GM19239 (cell line): ENCODE results near the gene PPP1R1B.
"Not testable (repeated sequence)": the region's sequence is repeated elsewhere in the genome, so short reads cannot be mapped to it uniquely, and the experiment has no call there.

ENCODE experiments used
- DNase-seq: peaks from one replicate; pipeline ENCODE4 v3.0.0; 2011; ENCODE audit warnings: low spot score; ENCODE audit not compliant: insufficient read length
- FAIRE-seq: peaks from 2 replicates; lab custom pipeline; 2011; peaks lifted over from hg19 to GRCh38; lab: Jason Lieb, UNC

The PPP1R1B gene

DNA sequence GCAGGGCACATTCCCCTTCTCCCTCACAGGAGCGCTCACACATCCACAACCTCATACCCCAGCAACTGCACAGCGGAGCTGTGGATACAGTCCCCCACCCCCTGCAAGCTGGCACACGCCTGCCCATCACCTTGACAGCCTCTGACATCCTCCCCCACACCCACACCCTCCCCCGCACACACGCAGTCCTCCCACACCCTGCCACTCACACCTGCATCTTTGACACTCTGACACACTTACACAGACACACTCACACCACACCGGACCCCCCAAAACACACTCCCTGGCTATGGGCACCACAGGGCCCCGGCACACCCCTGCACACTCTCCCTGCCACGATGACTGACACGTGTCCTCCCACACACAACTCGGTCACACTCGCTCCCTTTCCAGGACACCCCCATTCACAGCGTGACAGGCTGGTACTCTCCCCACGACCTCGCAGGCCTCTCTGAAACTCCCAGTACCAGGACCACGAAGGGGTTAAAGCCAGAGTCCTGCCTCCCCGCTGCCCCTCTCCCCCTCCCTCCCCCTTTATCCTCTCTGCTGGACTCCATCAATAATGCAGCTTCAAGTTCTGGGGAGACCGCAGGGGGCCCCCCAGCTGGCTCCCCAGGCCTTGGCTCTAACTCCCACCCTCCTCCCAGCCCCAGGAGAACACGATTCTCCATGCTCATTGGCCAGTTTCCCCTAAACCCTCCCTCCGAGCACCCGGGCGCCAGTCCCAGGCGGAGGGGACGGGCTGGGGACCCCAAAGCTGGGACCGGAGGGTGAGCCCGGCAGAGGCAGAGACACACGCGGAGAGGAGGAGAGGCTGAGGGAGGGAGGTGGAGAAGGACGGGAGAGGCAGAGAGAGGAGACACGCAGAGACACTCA, at the start of gene PPP1R1B:
TSS of gene PPP1R1B (plus strand) at position 782 of the 876 bp plus-strand sequence. CDS start 441 bp downstream, outside the sequence.
- FAIRE-seq (no peak), DNase-seq (no peak)

DNA sequence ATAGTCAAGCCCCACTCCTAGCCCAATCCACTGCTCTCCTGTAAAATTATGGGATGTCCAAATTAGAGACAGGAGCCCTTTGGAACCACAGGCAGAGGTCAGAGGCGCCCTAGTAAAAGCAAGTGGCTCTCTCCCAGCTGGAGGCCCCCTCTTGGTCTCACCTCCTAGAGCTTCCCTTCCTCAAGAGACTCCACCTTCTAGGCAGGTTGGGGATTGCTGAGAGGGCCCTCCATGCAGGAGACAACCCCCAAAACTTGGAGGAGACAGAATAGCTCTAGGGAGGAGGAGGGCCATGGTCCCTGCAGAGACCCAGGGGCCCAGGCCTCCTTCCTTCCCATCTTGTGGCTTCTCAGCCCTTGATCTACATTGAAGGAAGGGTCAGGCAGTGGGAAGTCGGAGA, 48.5 kb upstream of the PPP1R1B start:
- DNase-seq, result no peak
- no peak for FAIRE-seq

DNA sequence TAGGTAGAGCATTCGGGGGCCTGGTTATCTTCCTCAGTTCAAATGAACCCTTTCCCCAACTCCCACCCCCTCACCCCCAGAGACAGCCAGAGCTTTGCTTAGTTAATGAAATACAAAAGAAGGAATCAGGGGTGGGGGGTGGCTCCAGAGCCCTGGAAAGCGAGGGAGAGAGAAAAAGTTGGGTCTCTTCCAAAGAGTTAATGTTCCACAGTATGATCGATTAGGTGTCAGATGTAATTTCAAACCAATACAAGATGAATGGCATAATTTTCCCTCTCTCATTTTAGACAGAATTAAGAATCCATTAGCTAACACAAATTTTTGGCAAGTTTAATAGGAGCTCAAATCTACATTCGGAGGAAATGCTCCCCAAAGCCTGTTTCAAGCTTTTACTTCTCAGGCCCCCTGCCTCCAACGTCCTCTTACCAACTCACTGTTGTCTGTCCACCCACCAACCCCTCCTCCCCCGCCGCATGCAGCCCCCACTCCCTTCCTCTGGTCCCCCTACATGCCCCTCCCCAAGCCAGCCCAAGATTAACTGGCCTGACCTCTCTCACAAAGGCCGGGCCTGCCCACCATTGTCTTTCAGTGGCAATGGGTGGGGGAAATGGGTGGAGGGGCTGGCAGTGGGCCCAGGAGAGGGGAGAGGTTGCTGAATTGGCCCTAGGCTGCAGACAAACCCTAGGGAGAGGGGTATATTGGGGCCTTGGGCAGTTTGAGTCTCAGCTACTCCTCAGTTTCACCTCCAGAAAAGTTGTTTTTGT, 47.3 kb upstream of the PPP1R1B start:
- no peak for DNase-seq
- no peak for FAIRE-seq

DNA sequence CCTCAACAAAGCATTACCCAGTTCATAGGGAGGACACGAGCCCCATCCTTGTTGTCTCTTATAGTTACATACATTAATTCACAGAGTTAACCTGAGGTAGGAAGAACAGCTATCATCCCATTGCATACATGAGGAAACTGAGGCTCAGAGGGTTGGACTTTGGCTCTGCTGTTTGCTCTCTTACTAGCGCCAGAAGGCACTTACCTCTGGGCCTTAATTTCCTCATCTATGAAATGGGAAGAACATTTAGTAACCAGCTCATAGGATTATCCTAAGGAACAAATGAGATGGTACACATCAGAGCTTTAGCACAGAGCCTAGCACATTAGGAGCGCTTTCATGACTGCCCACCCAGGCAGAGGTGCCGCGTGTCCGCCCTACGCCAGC, 46.7 kb upstream of the PPP1R1B start:
- DNase-seq (no peak), FAIRE-seq (no peak)

DNA sequence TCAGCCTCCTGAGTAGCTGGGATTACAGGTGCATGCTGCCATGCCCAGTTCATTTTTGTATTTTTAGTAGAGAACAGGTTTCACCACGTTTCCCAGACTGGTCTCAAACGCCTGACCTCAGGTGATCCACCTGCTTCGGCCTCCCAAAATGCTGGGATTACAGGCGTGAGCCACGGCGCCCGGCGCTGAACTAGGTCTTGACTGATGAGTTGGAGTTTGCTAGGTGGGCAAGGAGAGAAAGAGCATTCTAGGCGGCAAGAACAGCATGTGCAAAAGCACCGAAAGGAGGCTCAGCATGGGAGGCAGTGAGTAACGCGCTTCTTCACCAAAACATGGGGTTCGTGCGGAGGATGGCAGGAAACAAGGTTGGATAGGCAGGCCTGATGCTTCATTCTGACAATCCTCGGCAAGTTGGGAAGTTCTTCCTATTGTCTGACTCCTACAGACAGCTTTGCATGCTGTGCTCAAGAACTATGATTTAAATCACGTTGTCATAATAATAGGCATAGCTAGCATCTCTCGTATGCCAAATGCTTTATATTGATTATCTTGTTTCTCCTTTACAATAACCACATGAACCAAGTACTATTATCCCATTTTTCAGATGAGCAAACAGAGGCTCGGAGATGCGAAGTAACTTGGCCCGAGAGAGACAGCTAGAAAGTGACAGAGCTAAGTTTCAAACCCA, 45.5 kb upstream of the PPP1R1B start:
- DNase-seq (no peak), FAIRE-seq (no peak)

DNA sequence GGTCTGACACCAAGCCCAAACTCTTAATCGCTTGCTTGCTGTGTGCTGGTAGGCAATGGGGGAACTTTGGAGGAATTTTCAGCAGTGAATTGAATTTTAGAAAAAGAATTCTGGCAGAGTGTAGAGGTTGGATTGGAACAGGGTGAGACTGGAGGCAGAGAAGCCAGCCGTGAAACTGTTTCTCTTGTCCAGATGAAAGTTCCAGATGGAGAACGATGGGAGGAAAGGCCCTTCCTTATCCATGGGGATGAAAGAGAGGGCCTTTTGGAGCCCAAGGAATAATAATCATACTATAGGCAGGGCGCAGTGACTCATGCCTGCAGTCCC, 45.0 kb upstream of the PPP1R1B start:
- no peak for DNase-seq
- FAIRE-seq, result no peak

DNA sequence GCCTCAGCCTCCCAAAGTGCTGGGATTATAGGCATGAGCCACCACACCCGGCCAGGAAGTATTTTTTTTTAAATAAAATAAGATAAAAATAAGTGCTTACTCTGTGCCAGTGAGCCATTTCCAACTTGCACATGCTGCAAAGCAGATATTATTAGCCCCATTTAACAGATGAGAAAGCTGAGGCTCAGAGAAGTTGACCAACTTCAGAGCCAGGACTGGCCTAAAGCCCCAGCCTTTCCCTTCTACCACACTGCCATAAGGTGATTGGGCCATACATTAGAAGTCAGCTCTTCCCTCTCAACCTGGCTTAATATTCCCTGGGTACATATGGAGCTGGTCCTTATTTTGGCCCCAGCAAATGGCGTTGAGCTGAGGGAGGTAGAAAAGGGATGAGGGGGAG, 44.1 kb upstream of the PPP1R1B start:
- DNase-seq (no peak), FAIRE-seq (no peak)

DNA sequence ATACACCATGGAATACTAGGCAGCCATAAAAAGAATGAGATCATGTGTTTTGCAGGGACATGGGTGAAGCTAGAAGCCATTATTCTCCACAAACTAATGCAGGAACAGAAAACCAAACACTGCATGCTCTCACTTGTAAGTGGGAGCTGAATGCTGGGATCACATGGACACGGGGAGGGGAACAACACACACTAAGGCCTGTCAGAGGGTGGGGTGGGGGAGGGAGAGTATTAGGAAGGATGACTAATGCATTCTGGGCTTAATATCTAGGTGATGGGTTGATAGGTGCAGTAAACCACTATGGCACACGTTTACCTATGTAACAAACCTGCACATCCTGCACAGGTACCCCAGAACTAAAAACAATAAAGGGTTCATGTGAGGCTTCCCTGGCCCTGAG, 36.6 kb upstream of the PPP1R1B start:
- not testable (repeated sequence) for DNase-seq, FAIRE-seq

DNA sequence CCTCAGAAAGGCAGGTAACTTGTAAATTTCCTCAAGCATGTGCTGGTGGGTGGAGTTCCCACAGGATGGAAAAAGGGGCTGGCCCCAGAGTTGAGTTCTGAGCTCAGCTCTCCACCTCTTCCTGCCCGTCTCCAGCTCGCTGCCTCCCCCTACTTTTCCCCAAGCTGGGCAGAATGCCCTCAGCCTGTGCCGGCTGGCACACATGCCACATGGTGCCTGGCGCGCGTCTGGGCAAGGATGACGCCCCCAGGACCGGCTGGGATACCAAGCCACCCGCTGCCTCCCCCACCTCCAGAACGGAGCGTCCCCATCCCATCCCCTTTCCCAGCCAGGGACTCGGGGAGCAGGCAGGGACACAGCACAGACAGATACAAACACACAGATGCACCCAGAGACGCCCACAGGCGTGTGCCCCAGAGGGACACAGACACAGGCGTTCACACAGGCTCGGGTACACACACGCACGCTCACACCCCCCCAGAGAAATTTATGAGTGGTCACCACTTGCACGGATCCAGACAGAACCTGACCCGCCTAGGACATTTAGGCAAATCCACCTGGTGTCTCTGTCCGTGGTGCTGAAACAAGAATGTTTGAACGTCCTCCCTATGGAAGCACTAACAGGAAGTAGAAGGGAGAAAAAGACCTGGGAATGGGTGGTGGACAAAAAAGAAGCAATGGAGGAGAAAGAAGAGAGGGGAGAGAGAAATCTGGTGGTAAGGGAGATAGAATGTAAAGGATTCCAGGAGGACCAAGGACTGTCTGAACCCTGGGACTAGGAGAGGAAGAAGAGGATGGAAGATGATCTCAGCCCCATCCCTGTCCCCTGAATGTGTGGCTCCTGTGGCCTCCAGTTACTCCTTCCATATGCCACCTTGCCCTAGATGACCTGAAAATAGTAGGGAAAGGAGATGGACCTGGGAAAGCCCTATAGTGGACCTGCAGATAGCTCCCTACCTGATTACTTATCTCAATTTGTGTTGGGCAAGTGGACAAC, 34.5 kb upstream of the PPP1R1B start:
- no peak for FAIRE-seq
- no peak for DNase-seq

DNA sequence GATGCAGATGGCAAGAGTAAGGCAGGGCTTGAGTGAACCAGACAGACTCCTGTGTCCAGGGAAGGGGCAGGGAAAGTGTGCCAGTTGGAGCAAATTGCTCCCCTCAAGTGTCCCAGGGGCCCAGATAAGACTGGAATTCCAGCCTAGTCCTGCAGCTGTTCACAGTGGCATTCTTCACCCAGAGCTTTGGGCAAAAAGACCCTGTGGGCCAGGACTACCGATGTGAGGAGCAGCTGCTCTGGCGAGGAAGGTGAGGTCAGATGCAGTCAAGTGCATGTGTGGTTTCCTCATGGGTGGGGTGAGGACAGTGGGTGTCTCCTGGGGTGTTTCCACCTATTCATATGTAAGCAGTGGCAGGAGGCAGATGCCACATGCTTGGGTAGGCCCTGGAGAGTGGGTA, 33.4 kb upstream of the PPP1R1B start:
- FAIRE-seq (no peak), DNase-seq (no peak)

DNA sequence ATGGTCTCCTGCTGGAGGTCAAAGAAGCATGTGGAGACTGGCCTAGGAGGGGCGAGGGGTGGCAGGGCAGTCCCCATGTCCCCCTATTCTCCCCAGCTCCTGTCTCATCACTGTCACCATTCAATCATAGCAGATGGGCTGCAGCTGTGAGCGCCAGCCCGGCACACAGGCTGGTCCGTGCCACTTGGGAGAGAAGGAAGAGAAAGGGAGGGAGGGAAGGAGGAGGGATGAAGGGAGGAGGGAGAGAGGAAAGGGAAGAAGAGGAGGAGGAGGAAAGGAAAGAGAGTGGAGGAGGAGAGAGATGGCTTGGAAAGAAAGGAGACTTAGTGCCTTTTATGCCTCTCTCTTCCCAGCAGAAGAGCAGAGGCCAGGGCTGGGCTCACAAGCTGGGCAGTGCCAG, 31.5 kb upstream of the PPP1R1B start:
- DNase-seq (no peak), FAIRE-seq (no peak)

DNA sequence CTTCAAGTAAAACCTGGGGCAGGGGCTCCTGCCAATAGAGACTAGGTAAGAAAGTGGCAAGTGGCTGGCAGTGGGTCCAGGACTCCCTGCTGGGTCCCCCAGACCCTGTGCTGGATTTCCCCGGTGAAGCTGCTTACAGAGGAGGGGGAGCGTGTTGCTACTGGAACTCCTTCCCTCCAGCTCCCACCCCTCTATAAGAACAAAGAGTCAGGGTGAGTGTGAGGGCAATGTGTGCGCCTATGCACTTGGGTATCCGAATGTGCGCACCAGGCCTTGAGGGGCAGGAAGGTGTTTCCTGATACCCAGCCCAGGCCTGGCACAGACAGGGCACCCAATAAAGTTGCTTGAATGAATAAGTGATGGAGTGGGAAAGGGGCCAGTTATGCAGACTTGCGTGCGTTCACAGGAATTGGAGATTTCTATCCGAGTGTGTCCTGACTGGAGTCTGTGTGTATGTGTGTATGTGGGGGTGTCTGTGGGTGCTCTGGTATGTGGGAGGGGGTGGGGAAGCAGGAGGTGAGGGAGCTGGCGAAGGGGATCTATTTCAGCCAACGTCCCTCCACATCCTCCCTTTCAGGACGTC, 30.7 kb upstream of the PPP1R1B start:
- no peak for FAIRE-seq
- no peak for DNase-seq

DNA sequence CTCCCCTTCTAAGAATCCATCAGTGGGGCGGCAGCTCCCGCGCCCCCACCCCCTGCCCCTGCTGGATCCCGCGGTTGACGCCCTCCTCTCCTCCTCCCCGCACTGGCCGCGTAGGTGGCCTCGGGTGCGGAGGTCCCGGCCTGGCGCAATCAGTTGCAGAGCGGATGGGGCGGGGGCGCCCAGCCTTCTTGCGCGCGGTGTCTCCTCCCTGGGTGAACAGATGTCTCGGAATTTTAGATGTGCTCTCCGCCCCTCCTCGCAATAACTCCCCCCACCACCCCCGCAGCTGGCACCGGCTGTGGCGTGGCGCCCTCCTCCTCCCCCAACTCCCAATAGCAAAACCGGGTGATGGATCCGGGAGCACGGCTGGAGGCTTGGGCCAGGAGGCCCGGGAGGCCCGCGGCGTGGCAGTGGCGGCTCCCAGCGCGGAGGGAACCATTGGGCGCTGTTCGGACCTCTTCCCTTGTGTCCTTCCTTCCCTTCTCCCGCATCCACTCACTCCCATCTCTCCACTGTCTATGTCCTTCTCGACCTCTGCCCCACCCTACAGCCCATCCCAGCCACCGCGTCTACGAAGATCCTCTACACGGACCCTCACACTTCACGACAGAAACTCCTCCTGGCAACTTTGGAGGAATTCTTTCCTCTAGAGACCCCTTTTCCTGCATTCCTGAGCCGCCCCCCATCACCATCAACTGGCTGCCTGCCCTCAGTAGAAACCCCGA, 30.0 kb upstream of the PPP1R1B start:
- no peak for FAIRE-seq
- no peak for DNase-seq

DNA sequence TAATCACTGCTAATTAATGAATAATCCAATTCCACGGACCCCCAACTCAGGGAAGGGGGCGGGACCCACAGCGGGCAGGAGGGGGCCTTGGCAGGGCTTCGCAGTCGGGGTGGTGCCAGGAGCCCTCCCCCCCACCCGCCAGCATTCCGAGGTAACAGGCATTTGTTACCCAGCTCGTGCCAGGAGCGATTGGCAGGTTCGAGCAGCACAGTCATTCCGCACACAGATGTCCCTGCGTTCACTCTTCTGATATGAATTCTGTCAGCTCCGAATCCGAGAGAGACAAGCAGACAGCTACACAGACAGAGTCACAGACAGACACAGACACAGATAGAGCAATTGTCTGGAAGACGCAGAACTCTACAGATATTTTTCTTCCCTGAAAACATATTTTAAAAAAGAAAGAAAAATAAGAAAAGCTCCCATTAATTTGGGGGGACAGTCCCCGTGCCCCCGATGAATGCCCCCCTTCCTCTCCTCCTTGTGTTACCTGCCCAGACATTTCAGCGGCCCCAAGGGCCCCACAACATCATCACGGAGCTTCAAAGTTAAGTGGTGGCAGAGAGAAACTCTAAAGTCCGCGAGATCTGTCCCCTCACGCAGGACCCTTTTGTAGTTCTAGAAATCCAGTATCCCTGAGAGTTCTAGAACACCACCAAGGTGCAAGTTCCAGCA, 29.2 kb upstream of the PPP1R1B start:
- FAIRE-seq, result no peak
- no peak for DNase-seq

DNA sequence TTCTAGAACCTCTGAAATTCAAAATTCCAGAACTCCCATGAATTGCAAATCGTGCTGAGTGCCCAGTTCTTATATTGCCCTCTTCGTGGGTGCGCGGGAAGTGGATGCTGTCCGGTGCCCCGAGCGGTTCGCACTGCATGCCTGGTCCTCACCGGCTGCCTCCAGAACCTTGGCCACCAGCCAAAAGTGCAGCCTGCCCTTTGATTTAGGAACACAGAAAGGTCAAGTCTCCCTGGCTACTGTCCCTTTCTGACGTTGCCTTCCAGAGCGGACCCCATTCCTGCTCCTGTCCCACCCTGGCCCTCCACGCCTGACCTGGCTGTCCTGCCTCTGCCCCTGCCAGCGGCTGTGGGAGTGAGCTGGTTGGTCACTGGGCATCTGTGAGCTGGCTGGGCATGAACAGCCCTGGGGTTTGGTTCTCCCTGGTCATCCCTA, 28.7 kb upstream of the PPP1R1B start:
- DNase-seq, result no peak
- FAIRE-seq, result no peak

DNA sequence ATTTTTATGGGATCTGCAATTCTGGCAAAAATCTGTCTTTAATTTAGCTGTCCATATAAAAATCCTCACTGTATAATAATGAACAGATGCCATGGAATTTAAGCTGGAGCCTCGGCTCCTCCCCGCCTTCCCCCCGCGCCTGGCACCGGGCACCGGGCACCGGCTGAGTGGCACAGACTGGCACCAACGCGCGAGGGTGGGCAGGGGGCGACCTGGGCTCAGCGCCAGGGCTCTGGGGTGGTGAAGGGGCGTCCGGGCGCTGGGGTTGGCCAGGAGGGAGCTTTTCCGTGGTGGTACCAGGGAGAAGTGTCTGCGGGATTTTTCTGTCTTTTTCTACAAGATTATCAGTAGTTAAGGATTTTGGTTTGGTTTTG, 28.1 kb upstream of the PPP1R1B start:
- DNase-seq, result no peak
- no peak for FAIRE-seq

DNA sequence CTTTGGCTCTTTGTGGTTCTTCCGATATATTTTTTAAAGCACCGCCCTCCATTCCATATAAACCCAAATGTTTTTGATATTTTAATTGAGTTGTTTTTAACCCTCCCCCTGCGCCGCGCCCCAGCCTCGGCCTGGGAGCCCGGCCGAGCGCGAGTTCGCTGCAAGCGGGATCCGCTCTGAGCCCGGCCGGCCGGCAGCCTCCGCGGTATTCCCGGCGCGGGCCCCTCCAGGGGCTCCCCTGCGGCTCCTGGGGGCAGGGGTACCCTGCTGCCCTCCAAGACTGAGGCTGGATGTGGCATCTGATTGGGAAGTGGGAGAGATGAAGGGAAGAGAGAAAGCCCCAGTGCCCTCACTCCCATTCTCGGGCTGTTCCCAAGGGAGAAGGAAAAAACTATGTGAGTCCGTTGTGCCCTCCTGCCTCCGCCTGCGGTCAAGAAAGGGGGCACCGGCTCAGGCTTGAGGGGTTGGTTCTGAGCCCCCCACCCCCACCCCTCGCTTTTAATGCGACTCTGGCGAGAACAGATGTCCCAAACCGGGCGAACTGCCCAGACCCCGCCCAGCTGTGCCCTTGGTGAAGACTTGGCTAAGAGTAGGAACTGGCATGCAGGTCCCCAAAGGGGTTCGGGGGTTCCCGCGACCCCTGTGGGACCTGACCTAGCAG, 27.6 kb upstream of the PPP1R1B start:
- FAIRE-seq (no peak), DNase-seq (no peak)
